Gastroesophageal sphincter (tissue), 3 donors: Measurements from ENCODE around the gene ATG14.

ENCODE experiments used
- EP300 ChIP-seq: sonication (generic); formaldehyde crosslinking; IDR thresholded peaks from one replicate; pipeline ENCODE4 v1.6.1; 2017; ENCODE audit warnings: antibody characterized with exemption, mild to moderate bottlenecking
- POLR2AphosphoS5 ChIP-seq: sonication (generic); formaldehyde crosslinking; IDR thresholded peaks from one replicate; pipeline ENCODE4 v1.6.1; 2017; ENCODE audit warnings: antibody characterized with exemption
- TF ChIP-seq, protein P1 (sequence below), 4 experiments: fragments of 200-600 bp in 2 of 4; fragments of 450-650 bp in 2 of 4; sonication (generic) in 1 of 4; IDR thresholded peaks; one replicate each; pipeline ENCODE4 v1.5.1; 2017 to 2019; ENCODE audit warnings: antibody characterized with exemption in 4 of 4, mild to moderate bottlenecking in 2 of 4, moderate library complexity in 2 of 4

DNA sequence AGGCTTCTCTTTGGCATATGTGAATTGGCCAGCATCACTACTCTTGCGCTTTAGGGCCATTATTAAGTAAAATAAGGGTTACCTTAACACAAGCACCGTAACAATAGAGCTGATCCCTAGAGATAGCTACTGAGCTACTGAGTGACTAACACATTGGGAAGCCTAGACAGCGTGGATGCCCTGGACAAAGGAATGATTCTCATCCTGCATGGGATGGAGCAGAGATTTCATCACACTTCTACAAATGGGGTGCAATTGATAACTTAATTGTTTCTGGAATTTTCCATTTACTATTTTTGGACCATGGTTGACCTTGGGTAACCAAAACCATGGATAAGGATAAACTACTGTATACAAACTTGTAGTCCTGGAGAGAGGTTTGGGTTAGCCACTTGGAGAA lies 83.3 kb downstream of the ATG14 start:
- TF ChIP-seq, protein P1, sequence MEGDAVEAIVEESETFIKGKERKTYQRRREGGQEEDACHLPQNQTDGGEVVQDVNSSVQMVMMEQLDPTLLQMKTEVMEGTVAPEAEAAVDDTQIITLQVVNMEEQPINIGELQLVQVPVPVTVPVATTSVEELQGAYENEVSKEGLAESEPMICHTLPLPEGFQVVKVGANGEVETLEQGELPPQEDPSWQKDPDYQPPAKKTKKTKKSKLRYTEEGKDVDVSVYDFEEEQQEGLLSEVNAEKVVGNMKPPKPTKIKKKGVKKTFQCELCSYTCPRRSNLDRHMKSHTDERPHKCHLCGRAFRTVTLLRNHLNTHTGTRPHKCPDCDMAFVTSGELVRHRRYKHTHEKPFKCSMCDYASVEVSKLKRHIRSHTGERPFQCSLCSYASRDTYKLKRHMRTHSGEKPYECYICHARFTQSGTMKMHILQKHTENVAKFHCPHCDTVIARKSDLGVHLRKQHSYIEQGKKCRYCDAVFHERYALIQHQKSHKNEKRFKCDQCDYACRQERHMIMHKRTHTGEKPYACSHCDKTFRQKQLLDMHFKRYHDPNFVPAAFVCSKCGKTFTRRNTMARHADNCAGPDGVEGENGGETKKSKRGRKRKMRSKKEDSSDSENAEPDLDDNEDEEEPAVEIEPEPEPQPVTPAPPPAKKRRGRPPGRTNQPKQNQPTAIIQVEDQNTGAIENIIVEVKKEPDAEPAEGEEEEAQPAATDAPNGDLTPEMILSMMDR (IDR thresholded peaks at IDR 0.05), result no peak
- TF ChIP-seq POLR2AphosphoS5, result no peak
- TF ChIP-seq EP300, result no peak
